GDM1 (cell line): Measurements from ENCODE around the gene CLEC5A.
"Not testable (repeated sequence)": the region's sequence is repeated elsewhere in the genome, so short reads cannot be mapped to it uniquely, and the experiment has no call there.

Source experiments
- DNase-seq: peaks from one replicate; lab custom pipeline; 2025; lab: John Stamatoyannopoulos, UW

Gene CLEC5A

DNA sequence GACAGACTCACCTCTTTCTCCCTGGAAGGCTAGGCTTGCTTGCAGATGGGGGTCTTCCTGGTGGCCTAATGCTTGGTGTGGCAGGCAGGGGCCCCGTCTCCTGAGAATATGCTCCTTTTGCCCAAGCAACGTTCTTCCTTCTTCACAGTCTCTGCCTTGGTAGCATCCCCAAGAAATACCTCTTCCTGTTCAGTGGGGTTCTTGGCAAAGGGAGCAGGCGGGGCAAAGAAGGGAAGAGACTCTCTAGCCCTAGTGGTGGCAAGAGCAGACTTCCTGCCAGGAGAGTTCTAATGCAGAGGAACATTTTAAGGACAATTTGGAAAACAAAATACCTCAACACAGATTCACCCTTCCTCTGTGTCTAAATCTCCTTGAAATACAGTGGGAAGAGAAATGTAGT, at the start of gene CLEC5A:
TSS of gene CLEC5A (minus strand) at position 179 of the 400 bp plus-strand sequence. CDS start 682 bp downstream, outside the sequence.
- no peak for DNase-seq

DNA sequence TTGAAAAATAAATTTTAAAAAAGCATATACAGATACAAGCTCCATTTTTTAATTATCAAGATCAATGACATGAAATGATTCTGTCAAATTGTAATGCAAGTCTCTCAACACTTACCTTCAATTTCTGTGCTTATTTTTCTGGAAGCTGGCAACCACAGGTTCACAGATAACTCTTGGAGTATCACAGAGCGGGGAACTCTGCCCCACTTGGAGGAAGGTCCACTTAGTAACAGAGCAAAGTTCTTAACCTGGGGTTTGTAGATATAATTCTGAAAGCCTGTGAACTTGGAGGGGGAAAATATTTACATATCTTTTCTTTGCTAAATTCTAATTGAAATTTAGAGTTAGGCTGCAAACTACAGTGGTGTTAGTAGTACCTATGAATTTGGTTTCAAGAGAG, 46.6 kb upstream of the CLEC5A start:
- no peak for DNase-seq

DNA sequence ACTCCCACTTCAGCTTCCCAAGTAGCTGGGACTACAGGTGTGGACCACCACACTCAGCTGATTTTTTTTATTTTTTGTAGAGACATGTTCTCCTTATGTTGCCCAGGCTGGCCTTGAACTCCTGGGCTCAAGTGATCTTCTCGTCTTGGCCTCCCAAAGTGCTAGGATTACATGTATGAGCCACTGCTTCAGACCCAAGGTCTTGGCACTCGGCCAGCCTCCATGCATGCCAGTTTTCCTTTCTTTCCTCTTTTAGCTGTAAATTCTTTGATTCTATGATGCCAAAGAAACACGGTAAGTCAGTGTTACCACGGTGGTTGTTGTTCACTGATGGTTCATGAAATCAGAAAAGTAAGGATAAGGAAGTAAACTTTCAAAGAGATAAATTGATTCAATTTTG, 45.9 kb upstream of the CLEC5A start:
- no peak for DNase-seq

DNA sequence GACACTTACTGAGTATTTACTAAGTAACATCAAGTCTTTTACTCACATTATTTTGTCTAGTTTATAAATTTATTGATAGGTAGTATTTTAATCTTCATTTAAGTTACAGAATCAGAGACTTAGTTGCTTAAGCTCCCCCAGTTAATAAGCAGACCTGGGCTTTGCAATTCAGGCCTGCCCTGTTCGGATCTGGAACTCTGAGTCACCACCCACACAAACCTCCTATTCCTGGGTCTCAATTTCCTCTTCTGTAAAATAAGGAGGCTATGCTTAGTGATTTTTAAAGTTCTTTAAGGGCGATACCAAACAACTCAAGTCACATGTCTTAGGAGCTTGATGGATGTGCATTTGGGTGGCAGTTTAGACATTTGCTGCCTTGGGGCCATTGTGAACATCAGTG, 45.4 kb upstream of the CLEC5A start:
- DNase-seq, result no peak

DNA sequence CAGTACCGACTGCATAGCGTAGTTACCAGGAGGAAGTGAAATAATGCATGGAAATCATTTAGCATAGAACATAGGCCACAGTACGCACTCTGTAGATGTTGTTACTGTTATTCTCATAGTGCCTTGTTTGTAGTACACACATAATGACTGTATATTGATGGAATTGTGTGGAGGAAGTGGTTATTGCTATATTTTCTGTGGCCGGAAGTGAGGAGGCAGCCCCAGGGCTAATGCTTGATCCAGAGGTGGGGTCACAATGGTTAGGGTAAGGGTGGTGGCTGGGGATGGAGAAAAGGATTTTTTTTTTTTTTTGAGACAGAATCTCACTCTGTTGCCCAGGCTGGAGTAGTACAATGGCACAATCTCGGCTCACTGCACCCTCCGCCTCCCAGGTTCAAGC, 44.4 kb upstream of the CLEC5A start:
- DNase-seq, result no peak

DNA sequence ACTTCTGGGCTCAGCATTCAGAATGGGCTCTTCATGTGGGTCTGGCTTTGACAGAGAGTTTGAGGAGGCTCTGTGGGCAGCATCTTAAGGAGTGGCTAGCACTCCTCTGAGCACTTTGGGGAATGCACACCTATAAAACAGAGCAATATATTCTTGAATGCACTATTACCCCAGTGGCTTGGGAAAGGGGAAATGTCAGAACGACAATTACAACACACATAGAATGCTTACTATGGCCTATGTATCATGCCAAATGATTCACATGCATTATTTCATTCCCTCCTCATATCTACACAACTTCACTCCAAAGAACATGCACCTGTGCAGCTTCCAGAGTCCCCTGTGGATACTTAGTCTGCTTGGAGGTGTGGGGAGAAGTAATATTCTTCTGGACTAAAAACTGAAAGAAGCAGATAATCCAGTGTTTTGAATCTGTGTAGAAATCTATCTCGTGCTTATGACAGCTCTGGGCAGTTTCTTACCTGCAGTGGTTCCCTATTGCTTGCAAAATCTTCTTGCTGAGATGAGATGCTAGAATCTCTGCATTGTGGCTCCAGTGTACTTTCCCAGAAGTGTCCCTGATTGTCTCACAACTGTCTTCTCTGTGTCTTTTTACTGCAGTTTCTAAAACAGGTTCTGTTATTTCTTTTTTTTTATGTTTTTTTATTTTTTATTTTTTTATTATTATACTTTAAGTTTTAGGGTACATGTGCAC, 43.4 kb upstream of the CLEC5A start:
- no peak for DNase-seq

DNA sequence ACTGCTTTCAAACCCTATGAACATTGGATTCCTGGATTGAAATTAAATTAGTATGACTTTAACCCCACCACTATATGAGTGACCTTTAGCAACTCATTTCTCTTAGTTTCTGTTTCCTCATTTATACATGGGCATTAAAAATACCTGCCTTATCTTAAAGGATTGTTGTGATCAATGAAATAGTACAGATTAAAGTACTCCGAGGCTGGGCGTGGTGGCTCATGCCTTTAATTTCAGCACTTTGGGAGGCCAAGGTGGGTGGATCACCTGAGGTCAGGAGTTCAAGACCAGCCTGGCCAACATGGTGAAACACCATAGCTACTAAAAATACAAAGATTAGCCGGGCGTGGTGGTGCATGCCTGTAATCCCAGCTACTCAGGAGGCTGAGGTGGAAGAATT, 41.0 kb upstream of the CLEC5A start:
- DNase-seq, result not testable (repeated sequence)

DNA sequence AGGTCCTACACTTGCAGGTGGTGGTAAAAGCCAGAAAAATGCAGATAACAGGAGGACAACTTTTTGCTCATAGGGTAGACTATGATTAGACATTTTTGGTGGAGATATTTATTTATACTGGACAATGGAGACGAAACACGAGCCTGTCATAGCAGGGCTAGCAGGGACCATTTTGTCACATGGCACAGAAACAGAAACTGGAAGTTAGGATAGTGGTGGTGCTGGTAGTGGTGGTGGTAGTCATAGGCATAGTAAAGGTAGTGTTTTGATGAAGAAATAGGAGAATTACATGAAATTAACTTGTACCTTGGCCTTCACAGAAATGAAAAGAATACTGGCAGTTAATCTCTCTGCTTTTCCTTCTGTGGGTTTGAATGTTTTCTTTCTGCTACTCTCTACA, 40.1 kb upstream of the CLEC5A start:
- DNase-seq, result no peak

DNA sequence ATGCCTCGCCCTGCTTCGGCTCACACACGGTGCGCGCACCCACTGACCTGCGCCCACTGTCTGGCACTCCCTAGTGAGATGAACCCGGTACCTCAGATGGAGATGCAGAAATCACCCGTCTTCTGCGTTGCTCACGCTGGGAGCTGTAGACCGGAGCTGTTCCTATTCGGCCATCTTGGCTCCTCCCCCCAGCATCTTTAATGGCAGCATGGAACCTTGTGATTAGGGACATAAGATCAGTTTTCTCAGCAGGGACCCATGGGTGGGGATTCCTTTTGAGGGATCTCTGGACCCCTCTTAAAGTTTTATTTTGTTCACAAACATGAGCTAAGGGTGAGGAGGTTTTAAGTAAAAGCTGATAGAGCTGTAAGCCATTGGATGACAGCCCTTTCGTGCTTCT, 39.2 kb upstream of the CLEC5A start:
- not testable (repeated sequence) for DNase-seq

DNA sequence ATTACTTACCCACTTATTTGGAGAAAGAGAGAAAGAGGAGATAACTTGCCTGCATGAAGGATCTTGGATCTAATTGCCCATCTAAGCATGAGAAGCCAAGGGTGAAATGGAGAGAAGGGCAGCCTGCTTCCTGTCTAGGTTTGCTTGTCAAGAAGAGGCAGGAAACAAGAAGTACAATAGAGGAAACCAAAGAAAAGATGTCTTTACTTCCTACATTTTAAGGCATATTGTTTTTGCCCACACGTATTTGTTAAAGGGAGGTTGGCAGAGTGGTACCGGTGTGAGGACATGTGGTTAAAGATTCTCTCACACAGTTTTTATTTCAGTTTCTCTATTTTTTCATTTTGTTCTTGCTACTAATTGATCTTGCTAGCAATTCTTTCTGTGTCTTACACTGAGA, 32.8 kb upstream of the CLEC5A start:
- peak; percentile 67 for DNase-seq

DNA sequence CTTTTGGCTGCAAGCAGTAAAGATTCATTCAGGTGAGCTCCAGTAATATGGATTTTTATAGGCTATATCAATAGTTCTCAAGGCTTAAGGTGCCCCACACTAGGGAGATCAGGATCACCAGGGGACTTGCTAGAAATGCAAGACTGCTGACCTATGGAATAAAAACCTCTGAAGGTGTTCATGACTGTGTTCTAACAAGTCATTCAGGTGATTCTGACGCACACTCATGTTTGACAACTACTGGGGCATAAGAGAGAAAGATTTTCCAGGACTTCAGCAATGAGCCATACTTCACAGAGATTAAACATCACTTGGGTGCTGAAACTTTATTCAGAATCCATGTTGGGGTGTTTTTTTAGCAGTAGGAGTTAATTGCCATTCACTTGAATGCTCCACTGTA, 31.6 kb upstream of the CLEC5A start:
- no peak for DNase-seq

DNA sequence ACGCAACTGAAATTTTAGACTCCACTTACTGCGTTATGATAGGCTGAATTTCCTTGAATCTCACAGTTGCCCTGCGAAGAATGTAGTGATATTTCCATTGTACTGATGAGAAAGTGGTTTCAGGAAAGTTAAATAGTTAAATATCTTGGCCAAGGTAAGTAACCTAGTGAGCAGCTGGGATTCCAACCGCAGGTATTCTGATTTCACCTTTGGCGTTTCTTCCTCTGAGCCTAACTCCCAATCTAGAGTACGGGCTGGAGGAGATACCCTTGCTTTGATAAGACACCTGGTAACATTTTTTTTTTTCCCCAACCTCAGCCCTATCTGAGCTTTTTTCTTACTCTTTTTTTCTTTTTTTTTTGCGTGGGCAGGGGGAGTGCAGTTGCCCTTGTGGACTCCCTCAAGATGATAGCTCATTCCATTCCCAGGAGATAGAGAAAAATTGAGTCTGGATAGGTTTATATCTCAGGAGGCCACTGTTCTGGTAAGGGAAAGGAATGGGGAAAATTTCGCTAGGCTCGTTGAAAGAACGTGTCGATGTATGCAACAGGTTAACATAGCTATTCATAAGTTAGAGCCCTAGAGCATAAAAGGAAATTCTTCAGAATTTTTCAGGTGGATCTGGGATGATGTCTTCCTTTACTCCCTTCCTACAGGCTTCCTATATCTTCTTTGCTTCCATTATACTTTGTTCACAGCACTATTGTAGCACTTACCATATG, 29.9 kb upstream of the CLEC5A start:
- DNase-seq, result no peak

DNA sequence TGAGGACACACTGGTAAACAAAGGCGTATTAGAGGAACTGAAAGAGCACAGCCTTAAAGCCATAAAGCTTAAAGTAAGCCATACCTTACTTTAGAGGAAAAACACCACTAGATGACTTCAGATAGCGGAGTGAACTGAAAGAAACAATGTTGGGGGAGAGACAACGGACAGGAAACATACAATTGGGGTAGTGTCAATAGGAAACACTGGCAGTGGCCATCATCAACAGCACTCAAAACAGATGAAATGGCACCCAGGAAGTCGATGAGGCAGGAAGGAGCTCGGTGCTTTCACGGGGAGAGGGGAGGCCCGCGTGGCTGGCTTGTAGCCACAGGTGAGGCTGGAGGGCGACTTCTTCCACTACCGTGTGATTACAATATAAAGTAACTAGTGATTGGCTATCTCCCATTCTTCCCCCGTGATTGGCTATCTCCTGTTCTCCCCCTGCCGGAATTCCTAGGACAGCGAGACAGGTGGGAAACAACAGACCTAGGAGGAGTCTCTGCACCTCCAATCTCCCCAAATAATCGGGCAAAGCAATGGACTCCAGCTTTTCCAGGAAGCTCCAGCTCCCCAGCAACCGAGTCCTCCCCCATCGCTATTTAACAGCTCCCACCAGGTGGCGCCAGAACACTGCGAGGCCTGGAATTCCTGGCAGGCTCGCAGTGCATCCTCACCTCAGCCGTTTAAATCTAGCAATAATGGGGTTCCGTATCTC, 29.2 kb upstream of the CLEC5A start:
- DNase-seq, result peak; percentile 70

DNA sequence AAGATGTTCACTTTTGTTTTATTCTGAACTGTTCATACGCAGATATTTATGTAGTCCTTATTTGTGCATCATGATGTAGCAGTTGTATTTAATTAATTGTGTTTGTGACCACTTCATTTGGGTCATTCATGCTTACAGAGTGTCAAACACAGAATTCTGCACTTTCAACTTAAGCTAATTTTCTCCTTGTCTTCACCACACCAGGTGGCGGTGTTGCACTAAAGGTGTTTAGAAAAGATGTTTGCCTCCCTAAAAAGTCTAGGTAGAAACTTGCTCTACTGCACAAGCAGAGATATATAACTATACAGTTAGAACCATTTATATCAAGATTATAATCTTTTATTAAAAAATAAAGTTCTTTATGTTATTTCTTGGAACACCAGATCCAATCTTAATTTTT, 28.1 kb upstream of the CLEC5A start:
- no peak for DNase-seq

DNA sequence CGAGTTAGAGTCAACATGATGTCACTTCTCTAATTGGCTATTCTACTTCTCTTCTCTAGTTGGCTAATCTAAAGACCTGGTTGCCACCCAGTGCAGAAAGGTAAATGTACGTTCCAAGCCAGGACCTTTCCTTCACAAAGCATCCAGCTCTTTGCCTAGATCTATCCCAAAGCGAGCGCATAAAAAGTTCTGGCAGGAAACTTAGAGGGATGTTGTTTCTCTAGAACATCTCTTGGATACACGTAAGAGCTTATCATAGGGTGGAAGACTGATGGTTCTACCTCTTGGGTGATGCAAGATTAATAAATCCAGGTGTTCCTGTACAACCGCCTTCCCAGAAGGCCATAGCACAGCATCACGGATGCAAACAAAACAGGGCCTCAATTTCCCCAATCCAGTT, 26.9 kb upstream of the CLEC5A start, which contains the start of gene TAS2R38:
TSS of gene TAS2R38 (minus strand) at position 101 of the 400 bp plus-strand sequence. CDS start at position 17, 84 bp downstream.
- no peak for DNase-seq

DNA sequence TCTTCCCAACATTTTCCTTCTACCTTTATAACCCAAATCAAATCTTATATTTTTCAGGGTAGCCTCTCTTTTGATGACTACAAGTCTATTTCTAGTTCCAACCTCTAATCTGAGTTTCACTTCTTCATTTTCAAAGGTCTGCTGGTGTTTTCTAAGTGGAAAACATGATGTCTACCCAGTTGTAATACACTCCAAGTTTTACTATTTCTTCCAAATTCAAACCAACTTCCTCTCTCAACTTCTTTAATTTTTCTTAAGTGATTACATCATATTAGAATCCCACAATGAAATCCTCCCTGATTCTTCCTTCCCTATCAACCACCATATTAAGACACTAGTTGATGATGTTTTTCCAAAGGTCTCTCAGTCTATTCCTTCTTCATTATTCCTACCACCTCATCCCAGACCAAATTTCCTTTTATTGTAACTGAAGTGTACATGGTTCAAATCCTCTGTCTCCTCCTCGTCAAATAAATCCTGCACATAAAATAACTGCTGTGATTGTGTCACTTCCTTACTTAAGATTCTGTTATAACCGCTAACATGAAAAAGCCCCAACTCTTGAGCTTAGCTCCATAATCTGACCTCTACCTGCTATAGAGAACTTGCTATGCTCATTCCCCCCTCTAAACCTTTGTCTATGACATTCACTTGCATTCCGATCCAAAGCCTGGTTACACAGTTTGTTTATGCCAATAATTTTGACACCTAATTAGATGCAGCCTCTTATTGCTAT, 14.1 kb upstream of the CLEC5A start:
- DNase-seq, result no peak

DNA sequence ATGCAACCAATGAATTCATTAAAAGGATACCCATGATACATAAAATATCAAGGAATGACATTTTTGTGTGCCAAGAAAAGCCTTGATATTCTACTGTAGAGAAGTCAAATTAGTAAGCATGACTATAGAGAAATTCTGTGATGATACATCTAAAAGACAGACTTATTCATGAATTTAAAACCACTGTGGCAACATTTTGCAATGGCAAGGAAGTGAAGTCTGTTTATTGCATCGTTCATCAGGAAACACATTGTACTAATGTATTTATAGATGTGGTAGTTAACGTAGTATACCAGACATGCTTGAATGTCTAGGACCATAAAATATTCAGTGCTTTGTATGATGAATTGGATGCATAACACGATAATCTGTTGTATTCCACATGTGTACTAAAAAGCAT, 9.3 kb upstream of the CLEC5A start:
- peak; percentile 40 for DNase-seq

DNA sequence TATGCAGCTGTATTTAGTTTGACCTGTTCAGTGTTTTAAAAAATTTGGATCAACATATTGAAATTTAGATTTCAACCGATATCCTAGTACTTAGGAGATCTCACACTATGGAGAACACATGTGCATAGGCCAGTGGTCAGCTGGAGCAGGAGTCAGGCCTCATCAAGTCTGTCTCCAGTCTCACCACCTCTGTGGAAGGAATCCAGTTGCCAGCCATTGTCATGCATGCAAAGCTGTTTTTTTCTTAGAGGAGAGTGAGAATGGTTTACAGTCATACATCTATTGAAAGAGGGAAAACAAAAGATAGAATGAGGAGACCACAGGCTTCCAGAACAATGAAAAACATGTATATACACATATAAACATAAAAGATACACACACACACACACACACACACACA, 7.6 kb upstream of the CLEC5A start:
- DNase-seq, result no peak

DNA sequence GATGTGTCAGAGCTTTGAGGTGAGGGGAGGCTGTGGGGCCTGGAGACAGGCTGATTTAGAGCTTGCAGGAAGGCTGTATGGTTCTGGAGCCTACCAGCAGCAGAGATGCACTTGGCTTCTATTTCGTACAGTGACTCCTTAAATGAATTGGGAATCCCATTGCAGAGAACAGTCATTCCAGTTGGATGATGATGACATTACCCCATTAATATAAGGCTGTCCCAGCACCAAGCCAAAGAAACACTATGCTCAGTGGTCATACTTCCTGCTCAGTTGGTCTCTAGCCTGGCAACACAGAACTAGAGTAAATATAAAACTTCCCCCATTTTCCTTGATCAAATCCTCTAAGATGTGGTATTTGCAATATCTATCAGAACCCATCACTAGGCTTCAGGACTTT, 5.7 kb upstream of the CLEC5A start:
- DNase-seq, result no peak

DNA sequence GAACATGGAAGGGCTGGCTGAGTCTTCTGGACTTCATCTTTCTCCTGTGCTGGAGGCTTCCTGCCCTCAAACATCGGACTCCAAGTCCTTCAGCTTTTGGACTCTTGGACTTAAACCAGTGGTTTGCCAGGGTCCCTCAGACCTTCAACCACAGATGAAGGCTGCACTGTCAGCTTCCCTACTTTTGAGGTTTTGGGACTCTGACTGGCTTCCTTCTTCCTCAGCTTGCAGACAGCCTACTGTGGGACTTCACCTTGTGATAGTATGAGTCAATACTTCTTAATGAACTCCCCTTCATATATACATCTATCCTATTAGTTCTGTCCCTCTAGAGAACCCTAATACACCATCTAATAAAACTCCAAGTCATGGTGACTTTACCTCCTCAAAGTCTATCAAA, 4.0 kb upstream of the CLEC5A start:
- DNase-seq, result no peak

DNA sequence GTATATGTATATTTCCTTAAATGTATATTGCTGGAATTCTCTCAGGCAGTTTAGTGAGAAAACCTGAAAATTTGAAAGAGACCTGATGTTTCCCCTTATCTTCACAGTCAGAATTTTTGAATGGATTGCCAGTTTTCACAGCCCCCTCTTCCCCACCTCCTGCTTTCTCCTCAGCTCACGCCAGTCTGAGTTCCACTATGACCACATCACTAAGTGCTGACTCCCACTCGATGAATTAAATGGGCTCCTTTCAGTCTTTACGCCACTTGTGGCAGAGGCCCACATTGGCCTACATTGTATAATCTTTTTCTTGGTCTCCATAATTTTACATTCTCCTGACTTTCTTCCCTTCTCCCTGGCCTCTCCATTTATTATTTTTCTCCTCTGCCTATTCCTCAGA, 3.1 kb upstream of the CLEC5A start:
- DNase-seq, result no peak

DNA sequence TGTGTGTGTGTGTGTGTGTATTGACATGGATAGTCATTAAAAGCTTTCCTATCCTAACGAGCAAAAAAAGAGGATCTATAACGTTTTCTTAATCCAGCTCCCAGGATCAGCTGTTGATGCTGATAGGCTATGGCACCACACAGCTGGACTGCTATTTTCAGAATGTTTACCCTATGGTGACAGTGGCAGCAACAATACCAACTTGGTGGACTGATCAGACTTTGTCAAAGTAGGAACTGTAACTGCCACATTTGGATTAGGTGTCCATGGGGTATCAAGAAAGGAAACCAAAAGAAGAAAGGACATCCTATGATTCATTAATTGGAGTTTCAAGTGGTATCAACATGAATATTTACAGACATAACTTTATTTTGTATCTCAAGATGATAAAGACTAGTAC, 2.7 kb upstream of the CLEC5A start:
- DNase-seq, result no peak
